Esophagus mucosa (tissue), 1 donor: ENCODE measurements around the gene SPNS2. TPM values are rescaled to one million over a fixed set of nuclear protein-coding genes. Genes with fewer than 3 reads are reported as not detected.

Experiments used
- ATAC-seq: fragments of 200-7000 bp; cut with Tn5 transposase; one replicate; pipeline ENCODE4 v1.9.1; 2020
- total RNA-seq: library from RNA; stranded (reverse); gene quantifications from one replicate; pipeline ENCODE4 v1.2.4, GENCODE V29; 2023
- donor health status: DM: yes; HTN: yes; CAD: no.

The SPNS2 gene, protein sequence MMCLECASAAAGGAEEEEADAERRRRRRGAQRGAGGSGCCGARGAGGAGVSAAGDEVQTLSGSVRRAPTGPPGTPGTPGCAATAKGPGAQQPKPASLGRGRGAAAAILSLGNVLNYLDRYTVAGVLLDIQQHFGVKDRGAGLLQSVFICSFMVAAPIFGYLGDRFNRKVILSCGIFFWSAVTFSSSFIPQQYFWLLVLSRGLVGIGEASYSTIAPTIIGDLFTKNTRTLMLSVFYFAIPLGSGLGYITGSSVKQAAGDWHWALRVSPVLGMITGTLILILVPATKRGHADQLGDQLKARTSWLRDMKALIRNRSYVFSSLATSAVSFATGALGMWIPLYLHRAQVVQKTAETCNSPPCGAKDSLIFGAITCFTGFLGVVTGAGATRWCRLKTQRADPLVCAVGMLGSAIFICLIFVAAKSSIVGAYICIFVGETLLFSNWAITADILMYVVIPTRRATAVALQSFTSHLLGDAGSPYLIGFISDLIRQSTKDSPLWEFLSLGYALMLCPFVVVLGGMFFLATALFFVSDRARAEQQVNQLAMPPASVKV
- total RNA-seq: 33.9 TPM

DNA sequence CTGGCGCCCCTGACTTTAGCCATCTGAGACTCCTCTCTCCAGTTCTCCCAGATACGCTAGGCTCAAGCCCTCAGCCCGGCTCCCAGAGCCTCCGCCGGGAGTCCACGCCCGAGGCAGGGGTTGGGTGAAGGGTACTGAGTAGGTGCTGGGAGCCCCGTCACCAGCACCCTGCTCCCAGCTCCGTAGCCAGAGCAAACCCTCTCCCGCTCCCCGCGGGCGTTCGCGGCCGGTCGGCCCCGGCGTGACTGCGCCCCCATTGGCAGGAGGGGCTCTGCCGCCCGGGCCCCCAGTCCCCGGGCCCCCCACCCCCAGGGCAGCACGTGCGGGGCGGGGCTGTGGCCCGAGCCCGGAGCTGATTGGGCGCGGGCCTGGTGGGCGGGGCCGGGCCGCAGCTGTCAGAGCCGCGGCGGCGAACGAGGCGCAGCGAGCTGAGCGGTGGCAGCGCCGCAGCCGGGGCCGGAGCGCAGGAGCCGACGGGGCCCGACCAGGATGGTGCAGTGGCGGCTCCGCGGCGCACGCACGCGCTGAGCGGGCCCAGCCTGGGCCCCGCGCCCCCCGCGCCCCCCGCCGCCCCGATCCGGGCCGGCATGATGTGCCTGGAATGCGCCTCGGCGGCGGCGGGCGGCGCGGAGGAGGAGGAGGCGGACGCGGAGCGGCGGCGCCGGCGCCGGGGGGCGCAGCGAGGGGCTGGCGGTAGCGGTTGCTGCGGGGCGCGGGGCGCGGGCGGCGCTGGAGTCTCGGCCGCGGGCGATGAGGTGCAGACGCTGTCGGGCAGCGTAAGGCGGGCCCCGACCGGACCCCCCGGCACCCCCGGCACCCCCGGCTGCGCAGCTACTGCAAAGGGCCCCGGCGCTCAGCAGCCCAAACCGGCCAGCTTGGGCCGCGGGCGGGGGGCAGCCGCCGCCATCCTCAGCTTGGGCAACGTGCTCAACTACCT is at the start of gene SPNS2:
TSS of gene SPNS2 (plus strand) at position 421 of the 937 bp plus-strand sequence. CDS start at position 588, 167 bp downstream.
- ATAC-seq: peak; percentile 68

DNA sequence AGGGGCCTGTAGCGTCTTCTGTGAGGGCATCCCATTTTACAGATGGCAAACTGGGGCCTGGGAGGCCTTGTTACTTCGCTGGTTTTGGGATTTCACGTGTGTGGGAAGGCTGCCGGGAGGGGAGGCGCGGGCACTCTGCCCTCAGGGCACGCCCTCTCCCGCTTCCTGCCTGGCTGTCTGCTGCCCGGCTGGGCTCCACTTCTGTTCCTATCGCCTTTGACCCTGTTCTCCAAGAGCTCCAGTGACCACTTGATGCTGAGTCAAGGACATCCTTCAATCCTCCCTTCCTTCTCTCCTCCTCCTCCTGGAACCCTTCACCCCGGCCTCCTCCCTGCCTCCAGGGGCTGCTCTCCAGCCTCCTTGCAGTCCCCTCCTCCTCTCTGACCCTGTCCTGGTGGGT is 48.9 kb upstream of the SPNS2 start:
- no peak for ATAC-seq

DNA sequence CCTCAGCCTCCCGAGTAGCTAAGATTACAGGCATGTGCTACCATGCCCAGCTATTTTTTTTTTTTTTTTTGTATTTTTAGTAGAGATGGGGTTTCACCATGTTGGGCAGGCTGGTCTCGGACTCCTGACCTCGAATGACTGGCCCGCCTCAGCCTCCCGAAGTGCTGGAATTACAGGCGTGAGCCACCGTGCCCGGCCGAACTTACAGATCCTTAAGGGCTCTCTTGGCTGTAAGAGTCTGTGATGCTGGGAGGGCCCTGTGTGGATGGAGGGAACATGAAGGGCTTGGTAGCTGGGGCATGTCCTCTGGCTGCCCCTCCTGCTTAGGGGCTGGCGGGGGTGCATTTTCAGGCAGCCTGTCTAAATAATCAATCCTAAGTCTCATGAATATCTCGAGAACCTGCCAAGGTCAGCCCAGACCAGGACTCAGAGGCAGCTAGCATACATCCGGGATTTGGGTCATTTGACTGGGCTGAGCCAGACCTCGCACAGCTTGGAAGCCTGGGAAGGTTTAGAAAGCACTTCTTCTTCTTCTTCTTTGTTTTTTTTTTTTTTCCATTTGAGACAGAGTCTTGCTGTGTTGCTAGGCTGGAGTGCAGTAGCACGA is 47.9 kb upstream of the SPNS2 start:
- ATAC-seq: no peak

DNA sequence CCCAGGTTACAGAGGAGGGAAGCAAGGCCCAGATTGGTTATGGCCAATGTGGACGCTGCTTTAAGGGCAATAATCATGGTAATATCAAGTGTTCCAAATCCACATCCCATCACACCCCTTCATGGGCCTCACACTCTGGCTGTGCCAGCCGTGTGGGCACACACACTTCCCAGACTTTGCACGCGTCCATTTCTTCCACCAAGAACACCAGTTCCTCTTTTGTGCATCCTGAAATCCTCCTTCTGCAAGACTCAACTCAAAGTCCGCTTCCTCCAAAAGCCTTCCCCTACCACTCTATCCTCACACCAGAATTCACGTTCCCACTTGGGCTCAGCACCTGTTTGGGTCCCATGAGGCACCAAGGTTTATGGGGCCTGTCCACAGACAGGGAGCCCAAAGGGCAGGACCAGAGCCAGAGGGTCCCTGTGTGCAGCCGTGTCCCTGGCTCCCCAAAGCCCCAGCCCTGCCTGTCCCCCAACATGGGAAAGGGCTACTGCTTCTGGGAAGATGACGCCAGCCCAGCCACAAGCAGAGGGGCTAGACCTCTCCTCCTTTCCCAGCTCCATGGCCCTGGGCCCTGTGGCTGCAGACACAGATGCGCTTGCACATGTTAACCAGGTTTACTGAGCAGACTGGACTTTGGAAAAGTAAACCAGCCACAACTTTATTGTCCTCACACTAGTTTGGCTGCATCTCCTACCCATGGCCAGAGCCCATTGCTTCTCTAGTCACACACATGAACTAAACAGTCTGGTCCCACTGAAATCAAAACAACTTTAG is 44.7 kb upstream of the SPNS2 start:
- ATAC-seq: no peak

DNA sequence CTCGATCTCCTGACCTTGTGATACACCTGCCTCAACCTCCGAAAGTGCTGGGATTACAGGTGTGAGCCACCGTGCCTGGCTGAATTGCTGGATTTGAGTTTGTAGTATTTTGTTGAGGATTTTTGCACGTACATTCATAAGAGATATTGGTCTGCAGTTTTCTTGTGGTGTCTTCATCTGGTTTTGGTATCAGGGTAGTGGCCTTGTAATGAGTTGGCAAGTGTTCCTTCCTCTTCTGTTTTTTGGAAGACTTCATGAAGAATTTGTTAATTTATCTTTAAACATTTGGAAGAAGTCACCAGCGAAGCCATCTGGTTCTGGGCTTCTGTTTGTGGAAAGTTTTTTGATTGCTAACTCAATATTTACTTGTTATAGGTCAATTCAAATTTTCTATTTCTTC is 38.0 kb upstream of the SPNS2 start:
- ATAC-seq: no peak

DNA sequence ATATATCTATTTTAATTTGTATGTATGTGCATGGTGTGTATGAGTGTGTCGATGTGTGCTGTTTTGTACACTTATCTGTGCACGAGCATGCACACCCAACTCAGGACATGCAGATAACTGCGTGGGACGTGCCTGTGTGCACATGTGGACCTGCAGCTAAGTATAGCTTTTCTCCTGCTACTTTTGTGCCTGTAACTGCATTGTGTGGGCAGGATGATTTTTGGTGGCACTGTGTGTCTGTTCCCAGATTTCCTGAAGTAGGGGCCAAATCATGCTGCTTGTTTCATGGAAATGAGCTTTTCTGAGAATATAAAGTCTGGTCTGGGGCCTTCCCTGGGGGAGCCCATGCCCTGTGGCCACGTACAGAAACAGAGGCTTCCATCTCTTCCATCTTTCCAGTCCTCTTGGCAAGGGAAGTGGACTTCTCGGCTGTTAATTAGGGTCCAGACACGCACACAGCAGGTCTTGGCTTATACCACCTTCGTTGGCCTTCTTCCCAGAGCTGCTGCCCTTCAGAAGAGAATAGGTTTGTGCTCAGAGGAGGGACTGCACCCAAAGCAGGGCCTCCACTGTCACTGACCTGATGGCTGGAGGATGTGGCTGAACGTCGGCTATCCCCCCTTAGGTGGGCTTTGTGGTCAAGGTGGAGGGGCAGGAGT is 34.7 kb upstream of the SPNS2 start:
- ATAC-seq: peak; percentile 13

DNA sequence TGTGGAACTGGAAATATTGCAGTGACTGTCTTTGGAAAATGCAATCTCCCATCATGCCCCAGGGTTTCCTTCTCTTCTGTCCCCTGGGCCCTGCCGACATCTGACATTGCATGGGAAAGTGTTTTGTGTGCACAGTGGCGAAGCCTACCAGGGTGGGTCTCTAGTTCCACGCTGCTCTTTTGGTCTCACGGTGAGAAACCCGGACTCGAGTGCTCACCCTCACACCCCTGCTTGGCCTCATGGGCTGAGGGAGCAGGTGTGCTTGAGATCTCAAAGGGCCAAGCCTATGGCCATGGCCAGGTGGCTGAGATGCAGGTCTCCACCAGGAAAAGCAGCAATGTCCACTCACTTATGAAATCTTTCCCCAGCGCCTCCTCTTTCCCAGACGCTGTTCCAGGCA is 32.9 kb upstream of the SPNS2 start:
- peak; percentile 22 for ATAC-seq

DNA sequence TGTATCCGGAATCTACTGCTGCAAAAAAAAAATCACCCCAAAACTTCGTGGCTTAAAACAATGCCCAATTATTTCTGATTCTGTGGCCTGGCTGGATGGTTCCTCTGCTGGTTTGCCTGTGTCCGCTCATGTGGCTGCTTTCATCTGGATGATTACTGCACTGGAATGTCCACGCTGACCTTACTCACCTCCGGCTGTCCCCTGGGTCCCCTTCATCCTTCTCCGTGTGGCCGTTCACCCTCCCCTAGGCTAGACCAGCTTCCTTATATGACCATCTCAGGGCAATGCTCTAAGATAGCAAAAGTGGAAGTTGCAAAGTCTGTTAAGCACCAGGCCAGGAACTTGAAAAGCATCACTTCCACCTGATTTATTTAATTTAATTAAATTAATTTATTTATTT is 31.4 kb upstream of the SPNS2 start:
- ATAC-seq: no peak

DNA sequence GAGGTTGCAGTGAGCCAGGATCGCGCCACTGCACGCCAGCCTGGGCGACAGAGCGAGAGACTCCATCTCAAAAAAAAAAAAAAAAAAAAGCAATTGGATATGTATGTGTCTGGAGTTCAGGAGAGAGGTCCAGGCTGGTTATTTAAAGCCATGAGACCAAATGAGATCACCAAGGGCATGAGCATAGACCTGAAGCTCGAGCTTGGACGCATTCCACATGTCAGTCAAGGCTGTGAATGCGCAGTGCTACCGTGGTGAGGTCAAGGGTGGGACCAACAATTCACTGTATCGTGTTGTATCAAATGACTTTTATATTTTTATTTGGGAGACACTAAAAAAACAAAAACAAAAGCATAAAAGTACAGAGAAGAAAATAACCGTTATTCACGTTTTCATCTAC is 29.1 kb upstream of the SPNS2 start:
- no peak for ATAC-seq

DNA sequence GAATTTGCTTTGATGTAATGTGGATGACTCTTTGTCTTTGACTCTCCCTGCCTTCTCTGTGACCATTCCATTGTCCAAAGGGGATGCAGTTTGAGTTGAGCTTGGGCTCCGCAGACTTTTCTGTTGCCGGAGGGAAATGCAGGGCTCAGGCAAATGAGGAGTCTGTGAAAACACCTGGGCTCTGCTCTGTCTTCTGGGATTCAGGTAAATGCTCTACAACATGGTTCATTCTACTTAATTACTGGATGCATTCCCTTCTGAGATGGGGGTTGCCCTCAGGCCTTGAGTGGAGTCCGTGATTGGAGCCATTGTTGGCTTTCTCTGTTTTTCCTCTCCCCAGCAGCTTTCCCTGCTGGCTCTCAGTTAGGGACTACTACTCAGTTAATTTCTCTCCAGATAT is 26.4 kb upstream of the SPNS2 start:
- no peak for ATAC-seq

DNA sequence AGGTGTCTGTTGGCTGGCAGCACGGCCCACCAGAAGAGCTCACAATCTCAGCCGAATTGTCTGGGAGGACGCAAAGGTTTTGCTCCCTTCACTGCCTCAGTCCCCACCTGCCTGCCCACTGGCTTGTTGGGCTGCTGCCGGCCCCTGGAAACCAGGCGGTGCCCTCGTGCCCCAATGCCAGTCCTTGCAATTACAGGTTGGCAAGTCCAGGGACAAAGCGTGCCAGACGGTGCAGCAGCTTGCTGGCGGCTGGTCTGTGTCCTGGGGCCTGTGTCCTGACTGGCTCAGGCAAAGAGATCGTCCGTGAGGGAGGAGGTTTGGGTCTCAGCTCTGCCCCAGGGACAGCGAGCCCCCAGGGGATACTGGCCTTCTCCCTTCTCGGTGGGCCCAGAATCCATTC is 24.6 kb upstream of the SPNS2 start:
- ATAC-seq: no peak

DNA sequence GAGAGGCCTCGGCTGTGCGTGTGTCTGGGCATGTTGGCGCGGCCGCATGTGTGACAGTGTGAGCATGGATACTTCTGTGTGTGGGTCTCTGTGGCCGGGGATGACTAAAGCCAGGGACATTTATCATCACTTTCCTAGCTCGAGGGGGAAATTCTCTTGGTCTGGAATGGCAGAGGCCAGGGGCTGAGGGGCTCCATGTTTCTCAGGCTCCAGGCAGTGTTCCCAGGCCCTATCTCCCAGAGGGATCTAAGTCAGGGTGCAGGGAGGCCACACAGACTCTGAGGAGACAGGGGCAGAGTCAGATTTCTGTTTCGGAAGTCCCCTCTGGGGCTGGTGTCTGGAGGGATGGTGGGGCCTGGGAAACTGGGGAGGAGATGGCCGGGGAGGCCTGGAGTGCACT is 23.7 kb upstream of the SPNS2 start:
- no peak for ATAC-seq

DNA sequence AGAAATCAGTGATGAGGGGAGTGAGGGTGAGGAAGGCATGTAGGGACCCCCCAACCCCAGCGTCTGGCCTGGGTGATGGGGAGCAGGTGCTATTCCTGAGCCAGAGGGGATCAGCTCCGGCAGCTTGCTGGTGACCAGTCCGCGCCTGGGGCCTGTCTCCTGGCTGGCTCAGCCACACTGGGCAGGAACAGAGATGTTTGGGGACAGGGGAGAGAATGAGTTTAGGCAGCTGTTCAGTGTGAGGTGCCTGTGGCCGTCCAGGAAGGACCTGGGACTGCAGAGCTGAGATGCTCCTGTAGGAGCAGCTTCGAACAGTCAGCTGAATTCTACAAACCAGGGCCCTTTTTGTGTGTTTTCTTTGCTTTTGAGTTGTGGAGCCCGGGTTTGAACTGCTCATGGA is 23.2 kb upstream of the SPNS2 start:
- ATAC-seq: no peak

DNA sequence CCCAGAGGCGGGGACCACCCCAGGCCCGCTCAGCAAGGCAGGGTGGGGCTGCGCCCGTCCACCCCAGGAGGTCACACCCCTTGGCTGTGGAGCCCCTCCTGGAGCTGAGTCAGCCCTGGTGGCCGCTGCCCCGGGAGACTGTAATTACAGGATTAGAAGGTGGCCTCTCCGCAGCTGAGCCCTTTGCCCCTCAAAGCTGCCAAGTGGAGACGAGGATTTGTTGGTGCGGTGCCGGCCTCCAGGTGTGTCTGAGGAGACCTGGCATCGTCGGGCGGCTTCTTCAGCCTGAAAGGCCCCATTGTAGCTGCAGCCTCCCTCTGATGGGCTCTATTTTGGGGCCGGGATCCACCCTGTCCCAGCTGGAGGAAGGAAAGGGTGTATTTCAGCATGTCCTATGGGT is 22.7 kb upstream of the SPNS2 start:
- ATAC-seq: peak; percentile 16

DNA sequence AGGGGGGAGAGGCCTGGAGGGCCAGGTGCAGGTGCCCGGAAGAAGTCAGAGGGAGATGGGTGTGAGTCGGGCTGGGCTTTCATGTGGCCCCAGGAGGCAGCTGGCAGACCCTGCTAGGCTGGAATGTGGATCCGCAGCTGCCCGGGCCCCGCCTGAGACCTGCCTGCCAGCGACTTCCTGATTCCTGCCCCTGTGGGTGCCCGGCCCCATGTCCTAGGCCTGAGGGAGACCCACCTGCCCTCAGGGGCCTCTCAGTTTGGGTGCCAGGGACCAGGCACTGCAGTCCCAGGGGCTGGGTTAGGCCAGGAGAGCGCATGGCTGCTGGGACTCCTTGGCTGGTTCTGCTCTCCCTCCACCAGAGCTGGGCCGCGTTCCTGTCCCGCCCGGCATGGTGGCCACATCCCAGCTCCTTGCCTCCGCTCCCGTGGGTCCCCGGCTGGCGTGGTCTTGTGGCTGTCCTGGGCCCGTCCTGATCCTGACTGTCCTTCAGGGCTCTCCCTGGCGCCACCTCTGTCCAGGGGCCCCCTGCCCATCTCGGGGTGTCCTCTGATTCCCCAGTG is 22.1 kb upstream of the SPNS2 start:
- peak; percentile 71 for ATAC-seq

DNA sequence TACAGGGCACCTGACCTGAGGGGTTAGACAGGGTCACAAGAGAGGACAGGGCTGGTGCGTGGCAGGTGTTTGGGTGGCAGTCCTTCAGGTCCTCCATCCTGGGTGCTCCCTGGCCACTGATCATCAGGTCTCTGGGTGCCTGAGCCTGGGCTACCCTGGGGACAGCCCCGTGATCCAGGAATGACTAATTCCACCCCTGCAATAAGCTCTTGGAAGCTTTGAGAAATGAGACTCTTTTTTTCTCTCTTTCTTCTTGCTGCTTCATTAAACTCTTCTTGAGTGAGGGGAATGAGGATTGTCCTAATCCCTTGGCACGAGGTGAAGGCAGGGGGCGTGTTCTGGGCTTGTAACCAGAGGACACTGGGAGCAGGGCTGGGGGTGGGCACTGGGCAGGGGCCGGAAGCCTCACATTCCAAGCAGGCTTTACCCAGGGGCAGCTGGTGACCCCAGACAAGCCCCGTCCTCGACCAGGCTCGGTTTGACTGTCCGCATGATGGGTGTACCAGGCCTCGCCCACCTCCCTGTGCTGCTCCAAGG is 21.4 kb upstream of the SPNS2 start:
- ATAC-seq: peak; percentile 34

DNA sequence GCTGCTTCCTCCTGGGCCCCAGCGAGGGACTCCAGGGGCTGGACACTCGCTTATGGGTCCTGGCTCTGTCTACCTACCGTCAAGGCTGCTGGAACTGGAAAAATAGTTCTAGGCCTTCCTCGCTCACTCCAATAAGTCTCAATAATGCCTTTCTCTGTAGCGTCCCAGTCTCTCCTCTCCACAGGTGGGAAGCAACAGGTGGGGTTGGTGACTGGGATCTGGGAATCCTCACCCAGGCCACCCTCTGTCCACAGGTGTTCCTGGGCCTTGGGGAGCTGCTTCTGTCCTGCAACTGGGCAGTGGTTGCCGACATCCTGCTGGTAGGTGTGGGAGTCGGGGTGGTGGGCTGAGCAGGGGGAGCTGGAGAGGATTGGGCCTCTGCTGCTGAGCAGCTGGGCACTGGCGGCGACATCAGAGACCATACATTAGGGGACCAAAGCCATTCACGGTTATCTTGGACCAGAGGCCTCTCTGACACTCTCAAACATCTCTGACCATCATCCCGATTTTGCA is 20.3 kb upstream of the SPNS2 start:
- ATAC-seq: no peak

DNA sequence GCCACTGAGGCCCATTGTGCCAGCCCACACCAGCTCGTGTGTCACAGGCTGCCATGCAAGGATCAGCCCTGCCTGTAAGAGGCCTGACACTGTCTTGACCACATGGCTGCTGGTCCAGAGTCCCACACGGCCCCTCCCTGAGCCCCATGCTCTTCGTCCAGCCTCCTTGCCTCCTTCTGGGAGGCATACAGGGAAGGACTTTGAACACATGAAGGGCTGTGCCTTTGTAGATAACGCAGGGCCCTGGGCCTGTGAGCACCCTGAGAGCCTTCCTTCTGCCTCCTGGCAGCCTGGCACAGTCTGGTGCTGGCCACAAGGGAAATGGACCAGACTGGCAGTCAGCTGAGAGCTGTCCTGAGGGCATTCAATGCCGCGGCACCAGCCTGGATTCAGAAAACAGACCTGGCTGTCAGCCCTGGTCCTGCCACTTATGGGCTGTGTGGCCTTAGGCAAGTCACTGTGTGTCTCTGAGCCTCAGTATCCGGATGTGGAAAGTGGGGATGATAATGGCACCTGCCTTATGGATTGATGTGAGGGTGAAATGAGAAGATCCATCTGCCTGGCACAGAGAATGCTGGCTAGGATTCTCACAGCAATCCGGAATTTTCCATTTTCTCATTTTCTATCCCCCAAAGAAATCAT is 19.2 kb upstream of the SPNS2 start:
- no peak for ATAC-seq

DNA sequence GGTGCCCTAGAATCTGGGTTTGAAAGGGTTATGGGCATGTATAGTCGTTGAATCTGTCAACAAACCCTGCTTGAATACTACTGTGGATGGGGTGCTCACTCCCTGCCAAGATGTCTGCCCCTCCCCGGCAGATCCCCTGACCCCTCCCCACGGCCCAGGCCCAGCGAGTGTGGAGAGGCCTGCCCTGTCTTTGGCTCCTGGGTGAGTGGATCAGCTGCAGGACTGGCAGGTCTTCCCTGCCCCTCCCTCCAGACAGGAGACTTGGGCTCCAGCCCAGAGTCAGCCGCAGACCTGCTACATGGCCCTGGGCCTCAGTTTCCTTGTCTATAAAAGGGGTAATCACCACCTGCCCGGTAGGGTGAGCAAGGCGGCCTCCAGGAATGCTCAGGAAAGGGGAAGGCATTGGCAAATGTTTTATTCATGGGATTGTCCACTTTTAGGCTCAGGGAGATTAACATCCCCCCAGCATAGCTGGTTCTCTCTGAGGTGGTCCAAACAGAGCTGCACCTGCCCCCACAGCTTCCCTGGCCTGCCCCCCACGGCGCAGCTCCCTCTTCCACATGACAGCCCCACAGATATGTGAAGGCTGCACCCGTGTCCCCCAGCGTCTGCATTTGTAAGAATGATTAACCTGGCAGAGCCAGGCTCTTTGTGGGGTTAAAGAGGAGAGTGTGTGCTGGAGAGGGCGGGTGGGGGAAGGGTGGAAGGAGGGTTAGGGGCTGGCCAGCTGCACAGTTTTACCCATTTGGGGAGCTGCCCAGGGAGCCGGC is 18.5 kb upstream of the SPNS2 start:
- no peak for ATAC-seq
